Measurements from ENCODE around the gene CARD18. TPM values are rescaled to one million over a fixed set of nuclear protein-coding genes. Genes with fewer than 3 reads are reported as not detected.

The CARD18 gene
- total RNA-seq (not detected), polyA plus RNA-seq (ENCODE audit: insufficient read length in 6 of 6) (not detected)
- long read RNA-seq, donor 1 = 0 reads
- long read RNA-seq, donor 2 = 0 reads
- long read RNA-seq, donor 3 = 0 reads
- long read RNA-seq, donor 4 = 0 reads
- long read RNA-seq, donor 5 = 0 reads
- long read RNA-seq, donor 6 = 0 reads
- long read RNA-seq, donor 7 = 0 reads
- long read RNA-seq, donor 8 = 0 reads
- long read RNA-seq, donor 9 = 0 reads
- long read RNA-seq, donor 10 = 0 reads
- long read RNA-seq, donor 11, partial matches to known transcripts = 79 of 86 reads
- long read RNA-seq, donor 11, other reads (novel, unspliced or antisense) = 7 of 86 reads
- long read RNA-seq, donor 12 = 0 reads

GRCh38 chr11:105139669-105140068, at the start of gene CARD18:
Gene CARD18, minus strand, starts transcription at chr11:105139769. Its CDS starts 43 bp downstream, at chr11:105139726.
- Histone ChIP-seq H3K4me1 (no peaks in the 10 kb centered on the region), H3K36me3 (no peaks in the 10 kb centered on the region), H3K27me3 (no peaks in the 10 kb centered on the region), H3K9me3 (peaks cover 0 to 3% of the 10 kb centered on the region in 2 donors), H3K4me3 (no peak within 1 kb of the TSS), H3K27ac (no peak within 1 kb of the TSS)
- DNase-seq = no peak
- intact Hi-C loops (cut with DNase I) = no loop called here
- ATAC-seq = no peak
- TF ChIP-seq, protein P1, sequence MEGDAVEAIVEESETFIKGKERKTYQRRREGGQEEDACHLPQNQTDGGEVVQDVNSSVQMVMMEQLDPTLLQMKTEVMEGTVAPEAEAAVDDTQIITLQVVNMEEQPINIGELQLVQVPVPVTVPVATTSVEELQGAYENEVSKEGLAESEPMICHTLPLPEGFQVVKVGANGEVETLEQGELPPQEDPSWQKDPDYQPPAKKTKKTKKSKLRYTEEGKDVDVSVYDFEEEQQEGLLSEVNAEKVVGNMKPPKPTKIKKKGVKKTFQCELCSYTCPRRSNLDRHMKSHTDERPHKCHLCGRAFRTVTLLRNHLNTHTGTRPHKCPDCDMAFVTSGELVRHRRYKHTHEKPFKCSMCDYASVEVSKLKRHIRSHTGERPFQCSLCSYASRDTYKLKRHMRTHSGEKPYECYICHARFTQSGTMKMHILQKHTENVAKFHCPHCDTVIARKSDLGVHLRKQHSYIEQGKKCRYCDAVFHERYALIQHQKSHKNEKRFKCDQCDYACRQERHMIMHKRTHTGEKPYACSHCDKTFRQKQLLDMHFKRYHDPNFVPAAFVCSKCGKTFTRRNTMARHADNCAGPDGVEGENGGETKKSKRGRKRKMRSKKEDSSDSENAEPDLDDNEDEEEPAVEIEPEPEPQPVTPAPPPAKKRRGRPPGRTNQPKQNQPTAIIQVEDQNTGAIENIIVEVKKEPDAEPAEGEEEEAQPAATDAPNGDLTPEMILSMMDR (IDR thresholded peaks at IDR 0.05) = no peak

DNA sequence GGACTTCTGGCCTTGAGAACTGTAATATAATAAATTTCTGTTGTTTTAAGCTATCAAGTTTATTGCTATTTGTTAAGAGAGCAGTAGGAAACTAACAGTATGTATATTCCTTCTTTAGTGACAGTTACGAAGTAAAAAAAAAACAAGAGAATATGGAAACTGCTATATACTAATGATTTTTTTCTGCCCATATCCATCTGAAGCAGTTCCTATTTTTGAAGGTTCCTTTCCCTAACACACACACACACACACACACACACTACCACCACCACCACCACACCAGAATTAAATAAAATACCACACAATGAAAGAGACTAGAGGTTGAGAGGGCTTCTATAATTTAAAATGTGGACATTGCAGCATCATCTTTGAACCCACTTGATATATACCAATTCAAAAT, 44.4 kb upstream of the CARD18 start:
- DNase-seq = no peak
- Histone ChIP-seq H3K4me1 (peaks cover 0 to 37% of the 10 kb centered on the region in 2 donors), H3K4me3 (no peak overlapping the region), H3K9me3 (no peaks in the 10 kb centered on the region), H3K27ac (no peak overlapping the region), H3K36me3 (no peaks in the 10 kb centered on the region), H3K27me3 (no peaks in the 10 kb centered on the region)
- intact Hi-C loops (cut with DNase I) = no loop called here
- TF ChIP-seq, protein P1 (IDR thresholded peaks at IDR 0.05) = no peak
- ATAC-seq = no peak

DNA sequence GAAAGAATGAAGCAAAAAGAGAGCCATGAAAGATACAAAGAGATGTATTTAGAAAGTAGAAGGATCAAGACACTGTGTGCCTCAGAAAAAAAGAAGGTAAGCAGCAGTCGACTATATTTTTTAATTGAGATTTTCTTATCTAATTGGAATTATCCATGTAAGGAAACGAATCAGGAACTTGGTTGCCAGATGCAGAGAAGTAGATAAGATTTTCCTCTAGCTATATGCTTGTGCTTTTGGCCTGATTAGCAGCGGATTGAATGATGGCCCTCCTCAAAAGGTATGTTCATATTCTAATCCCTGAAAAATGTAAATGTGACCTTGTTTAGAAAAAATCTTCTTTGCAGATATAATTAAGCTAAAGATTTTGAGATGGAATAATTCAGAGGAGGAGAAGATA, 43.9 kb upstream of the CARD18 start:
- Histone ChIP-seq H3K4me3 (no peak overlapping the region), H3K36me3 (no peaks in the 10 kb centered on the region), H3K4me1 (peaks cover 0 to 33% of the 10 kb centered on the region in 2 donors), H3K27ac (no peak overlapping the region), H3K27me3 (no peaks in the 10 kb centered on the region), H3K9me3 (no peaks in the 10 kb centered on the region)
- no peak for ATAC-seq
- intact Hi-C loops (cut with DNase I) = no loop called here
- DNase-seq = no peak
- TF ChIP-seq, protein P1 (IDR thresholded peaks at IDR 0.05) = no peak

DNA sequence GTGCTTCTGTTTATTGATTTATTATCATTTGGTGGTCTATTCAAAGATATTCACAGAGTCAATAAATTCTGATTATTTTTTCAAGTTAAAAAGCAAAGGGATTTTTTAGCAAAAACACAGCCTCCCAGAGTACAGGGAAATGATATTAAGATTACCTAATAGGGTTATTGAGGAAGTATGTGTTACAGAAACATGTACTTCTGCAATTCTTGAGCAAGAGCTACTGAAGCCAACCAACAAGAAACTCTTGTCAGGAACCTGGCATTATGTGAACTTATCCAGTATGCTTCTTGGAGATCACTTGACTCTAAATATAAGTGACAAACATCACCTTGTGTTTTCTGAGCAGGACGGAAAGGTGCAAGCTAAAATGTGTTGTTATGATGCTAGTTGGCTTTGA, 42.0 kb upstream of the CARD18 start:
- Histone ChIP-seq H3K27me3 (no peaks in the 10 kb centered on the region), H3K27ac (peak overlapping the region; percentile 40 to 76), H3K36me3 (no peaks in the 10 kb centered on the region), H3K4me1 (peaks cover 0 to 33% of the 10 kb centered on the region in 2 donors), H3K9me3 (no peaks in the 10 kb centered on the region), H3K4me3 (no peak overlapping the region)
- ATAC-seq (peak; percentile 91), DNase-seq (peak in 1 of 4 donors; percentile 48)
- TF ChIP-seq, protein P1 (IDR thresholded peaks at IDR 0.05) = no peak
- intact Hi-C loops (cut with DNase I) = no loop called here

DNA sequence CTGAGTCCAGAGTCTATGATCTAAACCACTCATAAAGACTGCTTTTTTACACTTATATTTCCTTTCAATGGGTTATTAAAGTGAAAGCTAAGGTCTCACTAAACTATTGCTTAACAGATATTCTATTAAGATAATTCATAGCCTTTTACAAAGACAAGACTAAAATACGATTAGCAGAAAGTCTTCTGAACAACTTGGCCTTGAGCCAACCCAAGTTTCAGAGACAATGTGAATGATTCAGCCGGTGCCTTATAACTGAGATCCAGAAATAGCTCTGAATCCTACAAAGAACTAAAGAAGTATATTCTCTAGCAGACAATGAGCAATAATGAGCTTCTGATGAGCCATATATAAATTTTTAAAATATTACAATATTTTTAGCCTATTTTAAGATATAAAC, 41.5 kb upstream of the CARD18 start:
- H3K36me3 ChIP-seq = no peaks in the 10 kb centered on the region
- H3K4me1 ChIP-seq = peaks cover 0 to 33% of the 10 kb centered on the region in 2 donors
- DNase-seq (peak in 1 of 4 donors; percentile 21), ATAC-seq (peak; percentile 45)
- TF ChIP-seq, protein P1 (IDR thresholded peaks at IDR 0.05) = no peak
- intact Hi-C loops (cut with DNase I) = no loop called here
- no peak overlapping the region for H3K4me3 ChIP-seq
- no peaks in the 10 kb centered on the region for H3K9me3 ChIP-seq
- no peaks in the 10 kb centered on the region for H3K27me3 ChIP-seq
- H3K27ac ChIP-seq = peak overlapping the region; percentile 40 to 76

All from left lung (tissue), 14 donors.